SH-SY5Y (cell line): Measurements from ENCODE around the gene ALAS1.

Source experiments
- GATA2 ChIP-seq: IDR thresholded peaks from 2 replicates; pipeline ENCODE4 v1.6.1; 2011; ENCODE audit warnings: mild to moderate bottlenecking, low read depth, low read length
- GATA3 ChIP-seq: IDR thresholded peaks from 2 replicates; pipeline ENCODE4 v1.6.1; 2011; ENCODE audit warnings: low read depth, mild to moderate bottlenecking, low read length, moderate library complexity

The ALAS1 gene

DNA sequence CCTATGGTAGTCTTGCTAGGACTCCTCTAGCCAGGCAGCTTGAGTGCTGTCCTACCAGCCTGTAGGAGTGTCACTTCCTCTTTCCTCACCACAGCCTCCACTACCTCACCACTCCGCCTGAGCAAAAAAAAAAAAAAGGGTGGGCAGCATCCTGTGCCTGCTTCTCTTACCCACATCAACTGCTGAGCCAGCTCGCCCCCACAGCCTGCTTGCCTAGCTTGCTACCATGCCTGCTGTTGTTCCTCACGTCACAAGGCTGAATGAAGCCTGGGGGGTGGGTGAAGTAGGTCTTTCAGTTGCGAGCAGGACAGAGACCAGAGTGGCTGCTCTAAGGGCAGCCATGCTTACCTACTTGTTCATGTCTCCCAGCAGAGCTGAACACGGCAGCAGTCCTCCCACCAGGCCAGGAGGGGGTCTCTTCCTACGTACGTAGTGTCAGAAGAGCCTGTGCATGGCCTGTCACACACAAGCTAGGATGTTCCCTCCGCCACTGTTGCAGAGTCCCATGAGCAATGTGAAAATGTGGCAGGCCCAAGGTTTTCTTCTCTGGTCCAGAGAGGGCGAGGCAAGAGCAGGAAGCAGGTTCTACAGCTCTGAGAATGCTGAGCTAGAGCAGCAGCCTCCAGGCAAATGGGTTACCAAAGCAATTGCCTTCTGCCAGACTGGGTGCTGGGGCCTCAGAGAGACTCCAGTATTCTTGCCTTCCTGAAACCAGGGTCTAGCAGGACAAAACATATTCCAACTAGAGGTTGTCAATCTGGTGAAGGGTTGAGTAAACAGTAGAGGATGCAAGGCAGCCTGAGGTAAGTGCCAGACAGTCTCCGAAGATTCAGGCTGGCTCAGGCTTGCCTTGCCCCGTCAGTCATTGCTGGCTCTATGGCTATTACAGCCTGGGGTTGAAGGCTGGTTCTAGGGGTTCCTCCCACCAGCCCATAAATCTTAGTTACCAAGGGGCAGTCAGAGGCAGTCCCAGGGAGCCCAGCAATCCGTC, 55.6 kb downstream of the ALAS1 start:
- TF ChIP-seq GATA3 (no peak), GATA2 (no peak)

DNA sequence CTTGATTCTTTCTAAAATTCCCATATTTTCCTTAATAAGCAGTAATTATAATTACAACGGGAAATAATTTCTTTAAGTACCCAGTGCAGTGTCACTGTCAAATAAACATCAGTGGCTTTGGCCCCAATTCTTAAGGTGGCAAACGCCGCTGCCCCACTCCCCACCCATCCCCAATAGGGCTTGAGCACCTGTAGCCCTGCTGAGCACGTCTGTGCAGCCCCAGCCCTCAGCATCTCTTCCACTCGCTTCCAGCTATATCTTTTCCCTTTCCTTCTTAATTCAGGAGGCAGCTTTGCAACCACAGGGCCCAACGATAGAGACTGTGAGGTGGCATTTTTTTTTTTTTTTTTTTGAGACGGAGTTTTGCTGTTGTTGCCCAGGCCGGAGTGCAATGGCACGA, 56.6 kb downstream of the ALAS1 start:
- TF ChIP-seq GATA3, result no peak
- TF ChIP-seq GATA2, result no peak

DNA sequence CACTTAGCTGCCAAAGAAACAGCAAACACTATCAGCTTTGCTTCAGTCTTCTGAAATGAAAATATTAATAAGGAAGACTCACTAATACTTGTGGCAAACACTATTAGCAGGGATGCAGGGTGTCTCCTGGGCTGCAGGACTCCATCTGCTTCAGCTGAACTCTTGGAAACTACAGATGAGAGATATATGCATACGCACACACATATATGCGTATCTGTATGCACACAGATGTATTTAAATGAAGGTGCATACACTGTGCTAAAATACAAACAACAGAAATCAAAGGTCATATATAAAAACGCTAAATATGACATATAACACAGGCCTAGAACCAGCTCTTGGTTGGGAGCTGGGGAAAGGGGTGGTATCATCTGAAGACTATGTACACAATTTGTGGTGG, 58.2 kb downstream of the ALAS1 start:
- TF ChIP-seq GATA3, result no peak
- TF ChIP-seq GATA2, result no peak

DNA sequence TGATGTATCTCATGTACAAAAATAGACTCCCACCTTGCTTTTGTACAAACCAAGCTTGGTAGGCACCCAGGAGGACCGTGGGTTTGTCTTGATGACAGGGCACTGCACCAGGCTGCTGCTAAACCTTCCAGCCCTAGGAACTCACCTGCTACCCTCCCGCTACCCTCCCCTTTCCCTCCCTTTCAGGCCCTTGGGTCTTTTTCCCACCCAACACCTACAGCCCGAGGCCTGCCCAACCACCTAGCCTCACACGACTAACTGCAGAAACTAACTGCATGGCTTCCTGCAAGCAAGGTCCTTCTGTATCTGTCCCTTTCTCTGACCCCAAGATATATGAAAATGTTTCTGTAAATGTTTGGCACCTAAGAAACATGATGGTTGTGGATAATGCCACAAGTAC, 58.7 kb downstream of the ALAS1 start:
- TF ChIP-seq GATA2 (no peak), GATA3 (no peak)

DNA sequence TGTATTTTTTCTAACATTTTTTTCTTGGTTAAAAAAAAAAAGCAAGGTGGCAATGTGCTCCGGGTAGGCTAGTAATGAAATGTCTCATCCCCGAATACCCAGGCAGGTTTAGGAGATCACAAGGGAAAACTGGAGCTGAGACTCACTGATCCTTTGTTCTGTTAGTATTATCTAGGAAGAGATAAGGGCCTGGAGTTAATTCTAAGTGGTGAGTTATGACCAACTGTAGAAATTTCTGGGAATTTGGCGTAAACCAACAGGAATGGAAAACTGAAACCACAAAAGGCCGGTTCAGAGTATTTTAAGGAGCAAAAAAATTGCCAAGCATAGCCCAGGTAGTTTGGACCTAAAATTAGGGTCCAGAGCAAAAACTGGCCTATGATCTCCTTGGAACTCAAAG, 60.0 kb downstream of the ALAS1 start:
- TF ChIP-seq GATA2, result no peak
- no peak for TF ChIP-seq GATA3

DNA sequence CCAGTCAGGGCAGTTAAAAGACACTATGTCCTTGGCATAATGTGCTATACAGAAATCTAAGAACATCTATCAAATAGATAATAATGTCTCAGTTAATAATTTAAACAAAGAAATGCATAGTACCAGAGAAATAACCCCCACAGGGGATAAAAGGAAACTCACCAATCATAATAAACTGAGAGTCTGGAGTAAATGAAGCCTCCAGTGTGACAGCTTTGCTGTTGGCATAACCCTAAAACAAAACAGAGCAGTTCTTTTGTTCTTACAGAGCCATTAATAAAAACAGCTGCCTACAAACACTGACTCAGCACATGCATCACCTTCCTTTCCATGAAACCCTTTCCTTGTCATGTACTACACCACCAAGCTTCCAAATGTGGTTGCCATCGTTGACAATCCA, 61.1 kb downstream of the ALAS1 start:
- TF ChIP-seq GATA2 (no peak), GATA3 (no peak)

DNA sequence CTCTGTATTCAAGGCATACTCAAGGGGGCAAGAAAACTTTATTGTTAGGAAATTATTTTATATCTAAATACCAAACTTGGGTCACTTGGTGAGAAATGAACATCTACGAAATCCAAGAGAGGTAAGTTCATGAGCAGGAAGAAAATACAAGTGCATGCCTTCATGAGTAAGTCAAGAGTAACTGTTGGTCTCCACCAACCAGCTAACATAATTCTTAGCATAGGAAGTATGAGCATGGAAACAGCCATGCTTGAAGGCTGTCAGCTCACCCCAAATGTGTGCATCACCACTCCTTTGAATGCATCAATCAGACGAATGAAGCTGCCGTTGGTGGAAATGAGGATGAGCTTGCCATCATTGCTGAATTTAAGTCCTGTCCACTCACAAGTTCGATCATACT, 61.5 kb downstream of the ALAS1 start:
- TF ChIP-seq GATA2 (no peak), GATA3 (no peak)

DNA sequence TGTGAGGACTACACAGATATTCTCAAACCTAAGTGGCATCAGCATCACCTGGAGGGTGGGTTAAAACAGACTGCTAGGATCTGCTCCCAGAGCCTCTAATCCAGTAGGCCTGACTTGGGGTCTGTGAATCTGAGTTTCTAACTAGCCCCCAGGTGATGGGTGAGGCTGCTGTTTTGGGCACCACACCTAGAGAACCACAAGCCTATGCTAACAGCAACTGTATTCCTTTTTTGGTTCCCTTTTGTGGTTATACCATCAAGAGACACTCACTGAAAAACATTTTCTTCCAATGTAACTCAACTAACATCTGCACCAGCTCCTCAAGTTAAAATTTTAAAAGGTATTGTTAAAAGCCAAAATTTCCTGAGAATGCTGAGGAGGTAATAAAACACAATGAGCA, 64.5 kb downstream of the ALAS1 start:
- TF ChIP-seq GATA3 (no peak), GATA2 (no peak)
